Spleen (tissue), 11 donors: ENCODE results near the gene SNX32. TPM values are rescaled to one million over a fixed set of nuclear protein-coding genes. Genes with fewer than 3 reads are reported as not detected.
"Not testable (repeated sequence)": the region's sequence is repeated elsewhere in the genome, so short reads cannot be mapped to it uniquely, and the experiment has no call there.

Experiments used
- DNase-seq: peaks from one replicate; pipeline ENCODE4 v3.0.0-alpha.2; 2020
- H3K27ac ChIP-seq, 8 donors: fragments of 200-600 bp; sonication (generic) in 7 of 8; 1 replicate in 4 of 8; 2 replicates in 4 of 8; pipeline versions ENCODE4 v1.5.0 to v1.8.0; 2016 to 2021; ENCODE audit warnings: inconsistent platforms in 4 of 8, mild to moderate bottlenecking in 4 of 8, moderate library complexity in 1 of 8
- H3K27me3 ChIP-seq, 7 donors: fragments of 200-600 bp; sonication (generic) in 6 of 7; replicated peaks in 1 of 7; 1 replicate in 4 of 7; 2 replicates in 3 of 7; pipeline versions ENCODE4 v1.5.0 to v1.8.0; 2016 to 2021; ENCODE audit warnings: inconsistent platforms in 3 of 7, mild to moderate bottlenecking in 1 of 7
- H3K36me3 ChIP-seq, 6 donors: fragments of 200-600 bp; sonication (generic) in 5 of 6; 1 replicate in 4 of 6; 2 replicates in 2 of 6; pipeline versions ENCODE4 v1.5.0 to v1.8.0; 2016 to 2021; ENCODE audit warnings: inconsistent platforms in 2 of 6
- H3K4me1 ChIP-seq, 6 donors: fragments of 200-600 bp; sonication (generic) in 5 of 6; 1 replicate in 3 of 6; 2 replicates in 3 of 6; pipeline versions ENCODE4 v1.5.0 to v1.8.0; 2016 to 2021; ENCODE audit warnings: inconsistent platforms in 3 of 6
- H3K4me3 ChIP-seq, 8 donors: fragments of 200-600 bp; sonication (generic) in 7 of 8; 1 replicate in 4 of 8; 2 replicates in 4 of 8; pipeline versions ENCODE4 v1.5.0 to v1.8.0; 2016 to 2021; ENCODE audit warnings: inconsistent platforms in 4 of 8, mild to moderate bottlenecking in 4 of 8, moderate library complexity in 2 of 8
- H3K9me3 ChIP-seq, 8 donors: fragments of 200-600 bp; sonication (generic) in 7 of 8; 1 replicate in 4 of 8; 2 replicates in 4 of 8; pipeline versions ENCODE4 v1.5.0 to v1.8.0; 2016 to 2021; ENCODE audit warnings: inconsistent platforms in 4 of 8
- POLR2A ChIP-seq, 3 donors: fragments of 450-650 bp; IDR thresholded peaks; one replicate each; pipeline ENCODE4 v1.5.1; 2017; ENCODE audit warnings: antibody characterized with exemption in 3 of 3, mild to moderate bottlenecking in 1 of 3
- POLR2AphosphoS5 ChIP-seq, 3 donors: sonication (generic); formaldehyde crosslinking; IDR thresholded peaks; one replicate each; pipeline ENCODE4 v1.5.1; 2017; ENCODE audit warnings: antibody characterized with exemption in 3 of 3
- WGBS, 5 donors: extraction: QIAGEN DNeasy Blood & Tissue Kit in 3 of 5; methylation state at CpG; one replicate each; pipeline versions ENCODE4 v1.1.5 to v1.1.7; 2013 to 2018; 5-methylcytosine and 5-hydroxymethylcytosine counted together
- intact Hi-C: fragments of 100-400 bp; cut with DNase I; formaldehyde crosslinking; loops from one replicate; pipeline ENCODE4 v1.15.0; 2023; ENCODE audit warnings: low total_unique reads
- polyA plus RNA-seq, 3 donors: library from polyadenylated mRNA; stranded (reverse); fragments of 200-250 nt; gene quantifications; one replicate each; pipeline ENCODE4 v1.2.1, GENCODE V29; 2013
- total RNA-seq, 7 donors: library from RNA; depleted of rRNA in 3 of 7; stranded (reverse); fragments of >200 nt in 3 of 7; fragmentation: NEBNext Ultra II Directional in 4 of 7; extraction: Animal tissue kit (Norgen Biotek cat#: 25700) in 4 of 7; gene quantifications; one replicate each; pipeline versions ENCODE4 v1.1.0 to v1.2.1, GENCODE V29; 2016 to 2021
- TF ChIP-seq, protein P1 (sequence below), 11 experiments: fragments of 200-600 bp in 7 of 11; fragments of 450-650 bp in 4 of 11; sonication (generic) in 4 of 11; IDR thresholded peaks in 8 of 11; conservative IDR thresholded peaks in 3 of 11; 1 replicate in 7 of 11; 2 replicates in 4 of 11; pipeline versions ENCODE4 v1.4.0 to v1.8.0; 2016 to 2021; ENCODE audit warnings: antibody characterized with exemption in 11 of 11, inconsistent platforms in 4 of 11, mild to moderate bottlenecking in 1 of 11
- donor health status: healthy with polysubstance abuse.
- donor health status: DM: no; HTN: no; CAD: no; lungs with moderate emphysema.
- donor health status: DM: no; HTN: no; CAD: no.
- donor health status: Bipolar disorder and iron deficiency.
- donor health status: healthy.
- donor health status: DM: no; HTN: no; CAD: no.
- donor health status: DM: yes; HTN: yes; CAD: no.

Gene SNX32
- total and polyA plus RNA-seq, 10 donors = 0.22 to 1.5 (median 0.83) TPM; not detected in 2

DNA sequence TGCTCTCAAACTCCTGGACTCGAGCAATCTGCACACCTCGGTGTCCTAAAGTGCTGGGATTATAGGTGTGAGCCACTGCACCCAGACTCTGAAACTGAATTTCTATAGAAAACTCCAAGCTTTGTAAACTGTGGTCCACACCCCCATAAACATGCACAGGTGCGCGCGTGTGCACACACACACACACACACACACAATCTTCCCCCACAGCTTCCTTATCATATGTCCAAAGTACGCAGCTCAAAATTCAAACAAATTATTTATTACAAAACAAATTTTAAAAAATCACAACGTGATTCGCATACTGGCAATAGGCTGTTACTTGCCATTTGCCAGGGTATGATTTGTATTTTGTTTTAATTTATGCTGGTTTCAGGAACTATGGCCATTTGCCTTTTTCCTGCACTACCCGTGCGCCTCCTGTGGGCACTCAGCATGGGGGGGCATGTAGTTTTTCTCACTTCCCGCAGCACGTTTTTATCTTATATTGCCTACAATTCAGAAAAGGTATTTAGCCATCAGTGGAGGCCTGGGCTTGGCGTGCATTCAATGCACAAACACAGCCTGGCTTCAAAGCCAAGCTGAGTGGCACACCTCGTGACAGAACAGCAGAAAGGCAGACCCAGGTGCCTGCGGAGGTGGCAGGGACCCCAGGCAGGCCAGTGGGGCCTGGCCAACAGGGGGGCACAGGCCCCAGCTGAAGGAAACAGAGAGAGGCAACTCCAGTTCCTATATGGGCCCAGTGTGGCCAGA lies 10.8 kb upstream of the SNX32 start:
- intact Hi-C loops = no loop called here
- Histone ChIP-seq H3K27ac (no peak overlapping the region), H3K9me3 (no peaks in the 10 kb centered on the region), H3K27me3 (no peaks in the 10 kb centered on the region), H3K36me3 (no peaks in the 10 kb centered on the region), H3K4me3 (no peak overlapping the region), H3K4me1 (peaks cover 0 to 12% (median 5%) of the 10 kb centered on the region in 6 donors)
- no peak for DNase-seq
- TF ChIP-seq POLR2AphosphoS5 (IDR thresholded peaks at IDR 0.05) (no peak), POLR2A (IDR thresholded peaks at IDR 0.05) (no peak)
- TF ChIP-seq, protein P1, sequence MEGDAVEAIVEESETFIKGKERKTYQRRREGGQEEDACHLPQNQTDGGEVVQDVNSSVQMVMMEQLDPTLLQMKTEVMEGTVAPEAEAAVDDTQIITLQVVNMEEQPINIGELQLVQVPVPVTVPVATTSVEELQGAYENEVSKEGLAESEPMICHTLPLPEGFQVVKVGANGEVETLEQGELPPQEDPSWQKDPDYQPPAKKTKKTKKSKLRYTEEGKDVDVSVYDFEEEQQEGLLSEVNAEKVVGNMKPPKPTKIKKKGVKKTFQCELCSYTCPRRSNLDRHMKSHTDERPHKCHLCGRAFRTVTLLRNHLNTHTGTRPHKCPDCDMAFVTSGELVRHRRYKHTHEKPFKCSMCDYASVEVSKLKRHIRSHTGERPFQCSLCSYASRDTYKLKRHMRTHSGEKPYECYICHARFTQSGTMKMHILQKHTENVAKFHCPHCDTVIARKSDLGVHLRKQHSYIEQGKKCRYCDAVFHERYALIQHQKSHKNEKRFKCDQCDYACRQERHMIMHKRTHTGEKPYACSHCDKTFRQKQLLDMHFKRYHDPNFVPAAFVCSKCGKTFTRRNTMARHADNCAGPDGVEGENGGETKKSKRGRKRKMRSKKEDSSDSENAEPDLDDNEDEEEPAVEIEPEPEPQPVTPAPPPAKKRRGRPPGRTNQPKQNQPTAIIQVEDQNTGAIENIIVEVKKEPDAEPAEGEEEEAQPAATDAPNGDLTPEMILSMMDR (IDR thresholded peaks at IDR 0.05 in 8 of 11, conservative IDR thresholded peaks at IDR 0.05 in 3 of 11) = no peak
- 74 to 88% (median 83%) methylated on average over 15 of the region's 15 CpGs for WGBS, 5 donors

DNA sequence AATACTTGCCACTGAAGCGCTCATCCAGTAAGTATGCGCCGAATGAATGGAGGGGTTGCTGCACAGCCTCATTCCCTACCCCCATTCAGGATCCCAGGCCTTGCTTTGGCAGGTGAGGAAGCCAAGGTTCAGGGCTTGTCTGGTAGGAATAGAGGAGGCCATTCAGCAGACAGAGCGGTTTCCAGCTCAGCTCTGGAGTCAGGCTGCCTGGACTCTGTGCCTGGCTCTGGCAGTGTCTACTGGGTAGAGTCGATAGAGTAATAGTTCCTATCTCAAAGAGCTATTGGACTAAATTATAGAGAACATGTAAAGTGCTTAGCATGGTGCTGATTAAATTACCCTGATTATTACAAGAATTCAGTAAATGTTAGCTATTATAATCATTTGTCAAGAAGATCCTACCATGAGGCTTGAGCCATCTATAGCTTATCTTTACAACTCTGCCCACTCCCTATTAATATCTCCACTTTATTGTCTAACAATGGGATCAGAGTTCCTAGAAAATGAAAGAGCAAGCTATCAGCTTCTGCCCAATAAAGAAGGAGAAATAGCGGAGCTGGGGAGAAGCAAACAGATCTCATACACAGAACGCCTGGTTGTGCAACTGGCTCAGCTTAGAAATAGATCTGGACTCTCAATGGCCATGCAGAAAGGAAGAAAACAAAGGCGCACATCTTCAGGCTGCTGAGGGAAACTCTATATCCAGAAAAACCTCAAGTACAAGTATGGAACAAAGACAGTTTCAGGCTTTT lies 6.6 kb upstream of the SNX32 start:
- TF ChIP-seq POLR2AphosphoS5 (IDR thresholded peaks at IDR 0.05) (no peak), POLR2A (IDR thresholded peaks at IDR 0.05) (no peak)
- TF ChIP-seq, protein P1 (IDR thresholded peaks at IDR 0.05 in 8 of 11, conservative IDR thresholded peaks at IDR 0.05 in 3 of 11) = no peak
- no peaks in the 10 kb centered on the region for H3K4me1 ChIP-seq
- no peaks in the 10 kb centered on the region for H3K9me3 ChIP-seq
- WGBS, 5 donors = 81 to 93% (median 89%) methylated on average over 8 of the region's 8 CpGs
- no peaks in the 10 kb centered on the region for H3K27me3 ChIP-seq
- H3K4me3 ChIP-seq = no peak overlapping the region
- H3K36me3 ChIP-seq = no peaks in the 10 kb centered on the region
- H3K27ac ChIP-seq = no peak overlapping the region
- DNase-seq = no peak
- intact Hi-C loops = no loop called here

DNA sequence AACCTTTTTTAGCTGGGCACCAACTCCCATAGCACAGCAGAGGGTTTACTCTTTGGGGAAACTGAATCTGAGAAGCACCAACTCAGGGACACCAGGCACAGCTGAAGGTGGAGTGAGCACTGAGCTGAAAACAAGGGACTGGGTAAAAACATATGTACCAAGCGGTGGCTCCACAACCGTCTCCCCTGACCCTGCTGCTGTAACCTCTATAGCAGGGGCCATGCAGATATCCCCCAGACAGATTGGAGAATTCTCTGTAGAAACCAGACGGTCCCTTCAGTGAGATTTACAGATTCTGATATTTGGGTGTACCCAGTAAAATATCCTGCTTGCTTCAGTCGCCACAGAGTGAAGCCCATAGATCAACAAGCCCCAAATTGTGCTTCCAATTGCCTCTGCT lies 4.3 kb upstream of the SNX32 start:
- intact Hi-C loops = no loop called here
- Histone ChIP-seq H3K4me3 (no peak overlapping the region), H3K36me3 (no peaks in the 10 kb centered on the region), H3K27ac (no peak overlapping the region), H3K4me1 (peaks cover 4 to 17% (median 13%) of the 10 kb centered on the region in 6 donors), H3K27me3 (peaks cover 0 to 8% (median 0%) of the 10 kb centered on the region in 7 donors), H3K9me3 (no peaks in the 10 kb centered on the region)
- TF ChIP-seq POLR2AphosphoS5 (IDR thresholded peaks at IDR 0.05) = no peak
- TF ChIP-seq, protein P1 (IDR thresholded peaks at IDR 0.05 in 8 of 11, conservative IDR thresholded peaks at IDR 0.05 in 3 of 11) = no peak
- TF ChIP-seq POLR2A (IDR thresholded peaks at IDR 0.05) = no peak
- no peak for DNase-seq
- 76 to 82% (median 78%) methylated on average over 4 of the region's 4 CpGs for WGBS, 5 donors

DNA sequence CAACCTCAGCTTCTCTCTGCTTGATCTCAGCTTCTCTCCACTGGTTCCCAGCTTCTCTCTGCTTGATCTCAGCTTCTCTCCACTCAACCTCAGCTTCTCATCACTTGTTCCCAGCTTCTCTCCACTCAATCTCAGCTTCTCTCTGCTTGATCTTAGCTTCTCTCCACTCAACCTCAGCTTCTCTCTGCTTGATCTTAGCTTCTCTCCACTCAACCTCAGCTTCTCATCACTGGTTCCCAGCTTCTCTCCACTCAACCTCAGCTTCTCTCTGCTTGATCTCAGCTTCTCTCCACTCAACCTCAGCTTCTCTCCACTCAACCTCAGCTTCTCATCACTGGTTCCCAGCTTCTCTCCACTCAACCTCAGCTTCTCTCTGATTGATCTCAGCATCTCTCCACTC lies 1.5 kb upstream of the SNX32 start:
- H3K27ac ChIP-seq, H3K4me3 ChIP-seq, intact Hi-C loops, H3K9me3 ChIP-seq, H3K27me3 ChIP-seq, H3K36me3 ChIP-seq, DNase-seq: not testable (repeated sequence)
- peaks cover 4 to 24% (median 16%) of the 10 kb centered on the region in 6 donors for H3K4me1 ChIP-seq
